DND-41 (cell line): ENCODE results near the gene TNRC6A.

Experiments
- ATAC-seq: fragments of 200-7000 bp; cut with Tn5 transposase; 3 replicates; pipeline ENCODE4 v1.9.1; 2021; ENCODE audit warnings: low read depth; ENCODE audit not compliant: insufficient read depth
- DNase-seq: peaks from one replicate; pipeline ENCODE4 v3.0.0-alpha.2; 2020
- H2AFZ ChIP-seq: 2 replicates; pipeline ENCODE4 v1.6.0; 2012; ENCODE audit warnings: low read depth, low read length
- H3K27ac ChIP-seq: 2 replicates; pipeline ENCODE4 v1.5.1; 2012; ENCODE audit warnings: low read length, inconsistent platforms
- H3K27me3 ChIP-seq: fragments of 200-600 bp; sonication (generic); 2 replicates; pipeline ENCODE4 v1.6.0; 2012; ENCODE audit warnings: low read length, mild to moderate bottlenecking, inconsistent platforms; ENCODE audit not compliant: insufficient read depth, poor library complexity
- H3K36me3 ChIP-seq: 2 replicates; pipeline ENCODE4 v1.5.1; 2012; ENCODE audit warnings: low read length, inconsistent platforms; ENCODE audit not compliant: insufficient read depth
- H3K4me1 ChIP-seq: 2 replicates; pipeline ENCODE4 v1.5.1; 2012; ENCODE audit warnings: mild to moderate bottlenecking, low read length; ENCODE audit not compliant: insufficient read depth
- H3K4me2 ChIP-seq: 2 replicates; pipeline ENCODE4 v1.6.0; 2012; ENCODE audit warnings: mild to moderate bottlenecking, moderate library complexity, low read length, inconsistent platforms; ENCODE audit not compliant: insufficient read depth
- H3K4me3 ChIP-seq, 2 experiments: fragments of 200-600 bp in 1 of 2; shearing (Covaris generic) in 1 of 2; 2 replicates each; pipeline ENCODE4 v1.5.1; 2012 to 2016; ENCODE audit warnings: inconsistent platforms in 2 of 2, low read length in 2 of 2, mild to moderate bottlenecking in 2 of 2, low read depth in 1 of 2, moderate library complexity in 1 of 2
- H3K79me2 ChIP-seq: 2 replicates; pipeline ENCODE4 v1.6.0; 2012; ENCODE audit warnings: low read length, inconsistent platforms; ENCODE audit not compliant: insufficient read depth
- H3K9ac ChIP-seq: 2 replicates; pipeline ENCODE4 v1.6.0; 2012; ENCODE audit warnings: low read depth, mild to moderate bottlenecking, inconsistent platforms, low read length, moderate library complexity
- H3K9me3 ChIP-seq: 2 replicates; pipeline ENCODE4 v1.5.1; 2012; ENCODE audit warnings: low read length, moderate library complexity, mild to moderate bottlenecking, inconsistent platforms; ENCODE audit not compliant: insufficient read depth, severe bottlenecking
- H4K20me1 ChIP-seq: 2 replicates; pipeline ENCODE4 v1.6.0; 2012; ENCODE audit warnings: low read length; ENCODE audit not compliant: insufficient read depth
- EZH2 ChIP-seq: IDR thresholded peaks from 3 replicates; pipeline ENCODE4 v1.6.1; 2012; ENCODE audit warnings: borderline replicate concordance, low read depth, mild to moderate bottlenecking, moderate library complexity, low read length, inconsistent platforms; ENCODE audit not compliant: severe bottlenecking
- TF ChIP-seq, protein P1 (sequence below): IDR thresholded peaks from 2 replicates; pipeline ENCODE4 v1.5.1; 2012; ENCODE audit warnings: borderline replicate concordance, low read length, moderate library complexity, mild to moderate bottlenecking; ENCODE audit not compliant: poor library complexity, severe bottlenecking; ENCODE audit errors: extremely low read depth

Gene TNRC6A

DNA sequence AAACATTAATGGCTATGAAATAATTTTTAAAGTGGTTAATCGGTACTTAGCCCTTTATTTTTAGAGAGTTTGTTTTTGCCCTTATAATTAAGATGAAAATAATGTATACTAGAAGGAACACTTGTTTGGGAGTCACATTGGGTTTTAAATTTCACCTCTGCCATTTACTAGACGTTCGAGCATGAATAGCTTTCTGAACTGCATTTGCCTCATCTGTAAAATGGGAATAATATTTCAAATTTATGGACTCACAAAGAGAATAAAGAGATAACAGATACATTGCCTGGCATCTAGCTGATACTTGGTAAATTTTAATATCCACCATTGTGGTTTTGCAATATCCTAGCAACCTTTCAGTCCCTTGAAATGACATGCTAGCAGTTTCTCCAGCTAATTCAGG, 36.6 kb downstream of the TNRC6A start:
- Histone ChIP-seq H3K4me1 (no peaks in the 10 kb centered on the region), H3K79me2 (peaks cover 65% of the 10 kb centered on the region)
- DNase-seq, result no peak

DNA sequence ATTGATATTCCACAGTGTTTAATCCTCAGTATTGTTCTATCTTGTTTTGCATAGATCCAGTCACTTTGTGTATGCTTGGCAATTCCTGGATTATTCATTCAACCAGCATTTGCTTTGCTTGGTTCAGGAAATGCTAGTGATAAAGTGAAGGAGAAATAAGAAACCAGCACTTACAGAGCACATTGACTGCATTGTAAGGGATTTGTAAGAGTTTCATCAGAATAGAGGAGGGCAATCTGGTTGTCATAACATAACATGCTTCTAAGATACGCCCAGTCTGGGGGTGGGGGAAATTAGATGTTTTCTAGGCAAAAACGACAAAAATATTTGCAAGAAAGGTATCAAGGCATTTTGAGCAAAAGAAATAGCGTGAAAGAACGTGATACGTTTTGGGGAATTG, 40.4 kb downstream of the TNRC6A start:
- Histone ChIP-seq H2AFZ (no peak overlapping the region), H3K4me3 (no peak overlapping the region), H3K4me1 (no peaks in the 10 kb centered on the region), H4K20me1 (peaks cover 27% of the 10 kb centered on the region), H3K9me3 (no peaks in the 10 kb centered on the region), H3K4me2 (no peak overlapping the region), H3K27ac (no peak overlapping the region), H3K79me2 (peaks cover 71% of the 10 kb centered on the region), H3K27me3 (no peaks in the 10 kb centered on the region), H3K9ac (no peak overlapping the region), H3K36me3 (peaks cover 41% of the 10 kb centered on the region; the same call in 1 of the 2 replicates)
- TF ChIP-seq, protein P1, sequence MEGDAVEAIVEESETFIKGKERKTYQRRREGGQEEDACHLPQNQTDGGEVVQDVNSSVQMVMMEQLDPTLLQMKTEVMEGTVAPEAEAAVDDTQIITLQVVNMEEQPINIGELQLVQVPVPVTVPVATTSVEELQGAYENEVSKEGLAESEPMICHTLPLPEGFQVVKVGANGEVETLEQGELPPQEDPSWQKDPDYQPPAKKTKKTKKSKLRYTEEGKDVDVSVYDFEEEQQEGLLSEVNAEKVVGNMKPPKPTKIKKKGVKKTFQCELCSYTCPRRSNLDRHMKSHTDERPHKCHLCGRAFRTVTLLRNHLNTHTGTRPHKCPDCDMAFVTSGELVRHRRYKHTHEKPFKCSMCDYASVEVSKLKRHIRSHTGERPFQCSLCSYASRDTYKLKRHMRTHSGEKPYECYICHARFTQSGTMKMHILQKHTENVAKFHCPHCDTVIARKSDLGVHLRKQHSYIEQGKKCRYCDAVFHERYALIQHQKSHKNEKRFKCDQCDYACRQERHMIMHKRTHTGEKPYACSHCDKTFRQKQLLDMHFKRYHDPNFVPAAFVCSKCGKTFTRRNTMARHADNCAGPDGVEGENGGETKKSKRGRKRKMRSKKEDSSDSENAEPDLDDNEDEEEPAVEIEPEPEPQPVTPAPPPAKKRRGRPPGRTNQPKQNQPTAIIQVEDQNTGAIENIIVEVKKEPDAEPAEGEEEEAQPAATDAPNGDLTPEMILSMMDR, result no peak
- TF ChIP-seq EZH2, result no peak
- ATAC-seq (no peak), DNase-seq (no peak)

More for the DNA sequence above, 36.6 kb downstream of the TNRC6A start:
- peaks cover 50% of the 10 kb centered on the region; the same call in 1 of the 2 replicates for H3K36me3 ChIP-seq
- no peak overlapping the region for H3K9ac ChIP-seq
- H4K20me1 ChIP-seq, result peaks cover 16% of the 10 kb centered on the region
- no peak for ATAC-seq
- no peak overlapping the region for H3K4me2 ChIP-seq
- no peak overlapping the region for H3K27ac ChIP-seq
- no peak for TF ChIP-seq EZH2
- TF ChIP-seq, protein P1, result no peak
- no peak overlapping the region for H2AFZ ChIP-seq
- H3K4me3 ChIP-seq, result no peak overlapping the region
- H3K9me3 ChIP-seq, result no peaks in the 10 kb centered on the region
- H3K27me3 ChIP-seq, result no peaks in the 10 kb centered on the region

DNA sequence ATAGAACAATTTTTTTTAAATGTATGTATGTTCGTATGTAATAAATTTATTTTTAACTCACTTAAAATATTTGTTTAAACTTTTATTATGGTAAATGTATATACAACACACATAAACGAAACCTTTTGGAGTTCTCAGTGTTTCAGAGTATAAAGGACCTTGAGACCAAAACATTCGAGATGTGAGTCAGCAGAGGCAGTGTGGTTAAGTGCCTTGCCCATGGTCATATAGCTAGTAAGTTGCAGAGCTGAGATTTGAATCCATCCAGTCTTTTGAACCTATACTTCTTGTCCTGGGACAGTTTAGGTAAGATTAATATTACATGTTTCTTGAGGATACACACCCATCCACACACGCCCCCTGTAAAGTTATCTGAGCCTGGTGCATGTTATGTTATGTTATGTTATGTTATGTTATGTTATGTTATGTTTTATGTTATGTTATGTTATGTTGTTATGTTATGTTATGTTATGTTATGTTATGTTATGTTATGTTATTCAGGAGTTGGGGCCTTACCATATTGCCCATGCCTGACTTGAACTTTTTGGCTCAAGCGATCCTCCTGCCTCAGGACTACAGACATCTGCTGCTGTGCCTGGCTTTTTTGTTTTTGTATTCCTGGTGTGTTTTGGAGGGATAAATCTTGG, 41.8 kb downstream of the TNRC6A start:
- Histone ChIP-seq H3K4me1 (no peaks in the 10 kb centered on the region), H3K4me3 (no peak overlapping the region), H3K36me3 (peaks cover 48% of the 10 kb centered on the region), H4K20me1 (peaks cover 33% of the 10 kb centered on the region), H3K27ac (no peak overlapping the region), H3K9ac (no peak overlapping the region), H3K79me2 (peaks cover 73% of the 10 kb centered on the region), H3K4me2 (no peak overlapping the region), H2AFZ (no peak overlapping the region), H3K9me3 (no peaks in the 10 kb centered on the region), H3K27me3 (no peaks in the 10 kb centered on the region)
- DNase-seq (no peak), ATAC-seq (no peak)
- no peak for TF ChIP-seq EZH2
- TF ChIP-seq, protein P1, result no peak

GRCh38 chr16:24771779-24772157, 42.3 kb downstream of the TNRC6A start:
- no peak for ATAC-seq
- TF ChIP-seq, protein P1, result no peak
- no peak for TF ChIP-seq EZH2
- peaks cover 76% of the 10 kb centered on the region for H3K79me2 ChIP-seq

More at GRCh38 chr16:24771779-24772157, 42.3 kb downstream of the TNRC6A start:
- no peaks in the 10 kb centered on the region for H3K27me3 ChIP-seq
- H3K4me2 ChIP-seq, result no peak overlapping the region
- H4K20me1 ChIP-seq, result peaks cover 36% of the 10 kb centered on the region
- no peaks in the 10 kb centered on the region for H3K9me3 ChIP-seq
- H3K4me1 ChIP-seq, result no peaks in the 10 kb centered on the region
- H3K27ac ChIP-seq, result no peak overlapping the region
- H3K36me3 ChIP-seq, result peaks cover 51% of the 10 kb centered on the region
- no peak overlapping the region for H3K9ac ChIP-seq
- no peak for DNase-seq
- no peak overlapping the region for H2AFZ ChIP-seq
- no peak overlapping the region for H3K4me3 ChIP-seq
